Cardiac fibroblast (primary cell): Measurements from ENCODE around the gene SH3BP2.

Experiments used
- DNase-seq, 2 donors: peaks; one replicate each; pipeline versions ENCODE4 v3.0.0 to v3.0.0-alpha.2; 2010; ENCODE audit warnings: low read depth in 2 of 2
- H3K4me3 ChIP-seq, 2 donors: replicated peaks in 1 of 2; 1 replicate in 1 of 2; 2 replicates in 1 of 2; pipeline ENCODE4 v1.5.1; 2011; ENCODE audit warnings: low read depth in 2 of 2, low read length in 2 of 2, mild to moderate bottlenecking in 2 of 2, moderate library complexity in 1 of 2
- CTCF ChIP-seq: IDR thresholded peaks from one replicate; pipeline ENCODE4 v1.5.1; 2011; ENCODE audit warnings: low read depth, mild to moderate bottlenecking, low read length, inconsistent platforms

The SH3BP2 gene

GRCh38 chr4:2805712-2806389, 13.0 kb downstream of the SH3BP2 start:
- H3K4me3 ChIP-seq = no peak overlapping the region
- TF ChIP-seq CTCF = no peak
- peak in 1 of 2 donors; percentile 46 for DNase-seq

DNA sequence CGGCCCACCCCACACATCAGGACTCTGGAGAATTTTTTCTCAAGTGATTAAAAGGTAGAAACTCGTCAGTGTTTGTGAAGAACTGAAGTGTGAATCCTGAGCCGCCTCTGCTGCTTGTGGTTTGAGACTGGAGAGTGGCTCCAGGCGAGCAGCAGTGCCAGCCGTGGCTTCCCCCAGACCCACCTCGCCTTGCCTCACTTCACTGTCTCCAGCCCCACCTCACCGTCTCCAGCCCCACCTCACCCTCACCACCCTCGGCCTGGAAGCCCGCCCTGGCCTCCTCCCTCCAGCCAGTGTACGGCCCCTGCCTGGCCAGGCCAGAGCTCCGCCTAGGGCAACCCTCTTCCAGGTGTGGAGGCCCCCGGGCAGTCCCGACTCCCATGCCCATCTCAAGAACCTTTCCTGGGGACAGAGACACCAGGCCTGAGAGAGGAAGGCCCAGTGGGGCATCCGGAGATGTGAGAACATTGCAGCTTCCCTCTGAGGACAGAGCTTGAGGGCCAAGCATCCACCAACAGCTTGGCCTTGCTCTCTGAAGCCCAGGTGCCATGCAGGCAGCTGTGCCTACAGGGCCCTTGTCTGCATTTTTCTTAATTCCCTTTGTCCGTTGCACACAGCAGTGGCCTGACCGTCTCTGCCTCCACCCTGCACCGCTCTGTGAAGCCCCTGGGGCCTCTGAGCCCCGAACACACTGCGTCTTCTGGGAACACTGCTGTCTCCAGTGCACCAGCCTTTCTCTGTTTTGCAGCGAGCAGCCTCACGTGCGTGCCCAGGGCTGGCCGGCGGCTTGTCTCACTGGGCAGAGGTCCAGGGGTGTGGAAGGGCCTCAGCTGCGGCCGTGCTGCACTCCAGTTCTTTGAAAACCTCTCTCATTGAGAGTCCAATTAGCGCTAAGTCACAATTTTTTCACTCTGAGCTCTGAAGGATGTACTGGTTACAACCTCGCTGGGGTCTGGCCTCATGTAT, 13.8 kb downstream of the SH3BP2 start:
- TF ChIP-seq CTCF = no peak
- peak in 1 of 2 donors; percentile 84 for DNase-seq
- no peak overlapping the region for H3K4me3 ChIP-seq

- no peak for DNase-seq
- no peak for TF ChIP-seq CTCF
- H3K4me3 ChIP-seq = no peak overlapping the region
These were observed 14.7 kb downstream of the SH3BP2 start for GRCh38 chr4:2807571-2807970.

DNA sequence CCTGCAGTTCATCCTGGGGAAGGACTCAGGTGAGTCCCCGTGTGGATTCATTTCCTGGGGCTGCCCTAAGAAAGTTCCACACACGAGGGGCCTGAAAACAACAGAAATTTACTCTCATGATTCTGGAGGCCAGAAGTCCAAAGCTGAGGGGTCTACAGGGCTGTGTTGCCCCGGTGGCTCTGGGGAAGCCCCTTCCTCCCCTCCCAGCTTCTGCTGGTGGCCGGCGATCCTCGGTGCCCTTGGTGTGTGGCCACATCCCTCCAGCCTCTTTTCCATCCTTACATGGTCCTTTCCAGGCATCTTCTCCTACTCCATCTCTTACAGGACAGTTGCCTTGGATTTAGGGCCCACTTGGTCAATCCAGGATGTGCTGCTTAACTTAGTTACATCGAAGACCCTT, 15.1 kb downstream of the SH3BP2 start:
- no peak overlapping the region for H3K4me3 ChIP-seq
- TF ChIP-seq CTCF = no peak

GRCh38 chr4:2809610-2810180, 16.8 kb downstream of the SH3BP2 start:
- no peak for DNase-seq
- TF ChIP-seq CTCF = no peak
- no peak overlapping the region for H3K4me3 ChIP-seq

More for the DNA sequence above, 15.1 kb downstream of the SH3BP2 start:
- no peak for DNase-seq

DNA sequence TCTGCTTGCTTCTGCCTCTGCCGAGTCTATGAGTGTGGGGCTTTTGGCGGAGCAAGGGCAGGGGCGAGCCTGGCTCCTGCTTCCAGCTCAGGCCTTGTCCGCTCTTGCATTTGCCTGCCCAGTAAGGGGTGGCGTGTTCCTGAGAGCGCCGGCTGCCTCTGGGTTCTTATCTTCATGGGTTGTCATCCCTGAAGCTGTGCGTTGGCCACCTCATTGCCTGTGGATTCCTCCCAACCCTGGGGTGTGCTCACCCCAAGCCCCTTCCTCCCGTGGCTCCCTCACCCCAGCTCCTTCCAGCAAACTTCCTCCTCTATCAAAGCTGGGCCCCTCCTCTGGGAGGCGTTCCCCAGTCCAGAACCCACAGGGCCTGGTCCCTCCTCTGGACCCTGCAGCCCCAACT, 17.5 kb downstream of the SH3BP2 start:
- H3K4me3 ChIP-seq = no peak overlapping the region
- no peak for TF ChIP-seq CTCF
- no peak for DNase-seq
